Liver (tissue), 9 donors: Measurements from ENCODE around the gene ALDOA. TPM values are rescaled to one million over a fixed set of nuclear protein-coding genes. Genes with fewer than 3 reads are reported as not detected.

Experiments
- DNase-seq: peaks from one replicate; pipeline ENCODE4 v3.0.0-alpha.2; 2017; ENCODE audit warnings: low spot score
- H3K27ac ChIP-seq, 2 donors: one replicate each; pipeline ENCODE4 v1.7.0; 2013; ENCODE audit warnings: inconsistent platforms in 2 of 2, low read length in 2 of 2, control low read depth in 1 of 2, low read depth in 1 of 2, mild to moderate bottlenecking in 1 of 2
- H3K27me3 ChIP-seq, 4 donors: one replicate each; pipeline versions ENCODE4 v1.6.1 to v1.7.0; 2013; ENCODE audit warnings: low read length in 3 of 4, inconsistent platforms in 1 of 4, mild to moderate bottlenecking in 1 of 4, moderate library complexity in 1 of 4; ENCODE audit not compliant: control insufficient read depth in 4 of 4, insufficient read depth in 4 of 4
- H3K36me3 ChIP-seq, 4 donors: one replicate each; pipeline versions ENCODE4 v1.6.1 to v1.7.0; 2013; ENCODE audit warnings: low read length in 3 of 4, mild to moderate bottlenecking in 3 of 4, low read depth in 1 of 4, moderate library complexity in 1 of 4; ENCODE audit not compliant: control insufficient read depth in 4 of 4, insufficient read depth in 3 of 4
- H3K4me1 ChIP-seq, 4 donors: one replicate each; pipeline versions ENCODE4 v1.6.1 to v1.7.0; 2013; ENCODE audit warnings: low read length in 3 of 4, mild to moderate bottlenecking in 3 of 4, moderate library complexity in 1 of 4; ENCODE audit not compliant: control insufficient read depth in 4 of 4, insufficient read depth in 4 of 4
- H3K4me3 ChIP-seq, 3 donors: one replicate each; pipeline versions ENCODE4 v1.6.1 to v1.7.0; 2013; ENCODE audit warnings: low read length in 3 of 3, control low read depth in 1 of 3, low read depth in 1 of 3, mild to moderate bottlenecking in 1 of 3
- H3K9ac ChIP-seq, 2 donors: one replicate each; pipeline ENCODE4 v1.7.0; 2013; ENCODE audit warnings: low read length in 2 of 2, mild to moderate bottlenecking in 2 of 2, moderate library complexity in 2 of 2, control low read depth in 1 of 2, low read depth in 1 of 2
- H3K9me3 ChIP-seq, 4 donors: one replicate each; pipeline versions ENCODE4 v1.6.1 to v1.7.0; 2013; ENCODE audit warnings: low read length in 3 of 4; ENCODE audit not compliant: control insufficient read depth in 4 of 4
- ATF3 ChIP-seq: IDR thresholded peaks from 2 replicates; pipeline ENCODE4 v1.6.1; 2016; ENCODE audit warnings: antibody characterized with exemption
- CTCF ChIP-seq: fragments of 150-350 bp; IDR thresholded peaks from 2 replicates; pipeline ENCODE4 v1.5.1; 2017; ENCODE audit warnings: improper control_type of control experiment, low read depth, low read length; ENCODE audit not compliant: missing input control
- FOXA2 ChIP-seq: IDR thresholded peaks from 2 replicates; pipeline ENCODE4 v1.6.1; 2016; ENCODE audit warnings: antibody characterized with exemption
- GABPA ChIP-seq, 2 donors: IDR thresholded peaks in 1 of 2; conservative IDR thresholded peaks in 1 of 2; 2 replicates each; pipeline ENCODE4 v1.6.1; 2016; ENCODE audit warnings: antibody characterized with exemption in 2 of 2, mild to moderate bottlenecking in 1 of 2, moderate library complexity in 1 of 2
- HNF4A ChIP-seq, 2 donors: conservative IDR thresholded peaks; 2 replicates each; pipeline ENCODE4 v1.6.1; 2016; ENCODE audit warnings: antibody characterized with exemption in 2 of 2, mild to moderate bottlenecking in 2 of 2
- JUND ChIP-seq, 2 donors: IDR thresholded peaks; 2 replicates each; pipeline ENCODE4 v1.6.1; 2016; ENCODE audit warnings: antibody characterized with exemption in 2 of 2
- NR2F2 ChIP-seq: IDR thresholded peaks from 2 replicates; pipeline ENCODE4 v1.6.1; 2016; ENCODE audit warnings: antibody characterized with exemption
- RAD21 ChIP-seq, 2 donors: IDR thresholded peaks; 2 replicates each; pipeline ENCODE4 v1.6.1; 2016; ENCODE audit warnings: antibody characterized with exemption in 2 of 2, mild to moderate bottlenecking in 2 of 2
- RXRA ChIP-seq, 2 donors: IDR thresholded peaks; 2 replicates each; pipeline ENCODE4 v1.6.1; 2017 to 2018; ENCODE audit warnings: antibody characterized with exemption in 2 of 2, mild to moderate bottlenecking in 1 of 2
- SP1 ChIP-seq: IDR thresholded peaks from 2 replicates; pipeline ENCODE4 v1.6.1; 2018; ENCODE audit warnings: antibody characterized with exemption, mild to moderate bottlenecking
- TAF1 ChIP-seq: conservative IDR thresholded peaks from 2 replicates; pipeline ENCODE4 v1.6.1; 2016; ENCODE audit warnings: antibody characterized with exemption, mild to moderate bottlenecking
- ZBTB33 ChIP-seq: IDR thresholded peaks from 2 replicates; pipeline ENCODE4 v1.6.1; 2016; ENCODE audit warnings: antibody characterized with exemption
- WGBS: extraction: QIAGEN DNeasy Blood & Tissue Kit; methylation state at CpG from one replicate; pipeline ENCODE4 v1.1.7; 2013; 5-methylcytosine and 5-hydroxymethylcytosine counted together
- polyA plus RNA-seq, 2 donors: library from polyadenylated mRNA; stranded (reverse) in 1 of 2; unstranded in 1 of 2; fragments of 200-250 nt in 1 of 2; fragments of >200 nt in 1 of 2; fragmentation: Nextera tagmentation in 1 of 2; extraction: Ambion mirVana in 1 of 2; gene quantifications; one replicate each; pipeline versions ENCODE4 v1.2.1 to v1.2.3, GENCODE V29; 2013 to 2015
- total RNA-seq, 2 donors: library from RNA; depleted of rRNA; stranded (reverse); fragments of >200 nt; gene quantifications; one replicate each; pipeline ENCODE4 v1.2.3, GENCODE V29; 2014
- TF ChIP-seq, protein P1 (sequence below): IDR thresholded peaks from 2 replicates; pipeline ENCODE4 v1.6.1; 2016; ENCODE audit warnings: antibody characterized with exemption
- donor health status: healthy.
- donor health status: healthy.
- donor health status: healthy.
- donor health status: healthy.
- donor health status: healthy.

Gene ALDOA
- total and polyA plus RNA-seq, 4 donors = 96.8 to 251 (median 121) TPM

- Histone ChIP-seq H3K9ac (no peak overlapping the region), H3K4me1 (no peaks in the 10 kb centered on the region), H3K27ac (no peak overlapping the region)
These were observed 46.9 kb downstream of the ALDOA start for GRCh38 chr16:30112197-30113030.

DNA sequence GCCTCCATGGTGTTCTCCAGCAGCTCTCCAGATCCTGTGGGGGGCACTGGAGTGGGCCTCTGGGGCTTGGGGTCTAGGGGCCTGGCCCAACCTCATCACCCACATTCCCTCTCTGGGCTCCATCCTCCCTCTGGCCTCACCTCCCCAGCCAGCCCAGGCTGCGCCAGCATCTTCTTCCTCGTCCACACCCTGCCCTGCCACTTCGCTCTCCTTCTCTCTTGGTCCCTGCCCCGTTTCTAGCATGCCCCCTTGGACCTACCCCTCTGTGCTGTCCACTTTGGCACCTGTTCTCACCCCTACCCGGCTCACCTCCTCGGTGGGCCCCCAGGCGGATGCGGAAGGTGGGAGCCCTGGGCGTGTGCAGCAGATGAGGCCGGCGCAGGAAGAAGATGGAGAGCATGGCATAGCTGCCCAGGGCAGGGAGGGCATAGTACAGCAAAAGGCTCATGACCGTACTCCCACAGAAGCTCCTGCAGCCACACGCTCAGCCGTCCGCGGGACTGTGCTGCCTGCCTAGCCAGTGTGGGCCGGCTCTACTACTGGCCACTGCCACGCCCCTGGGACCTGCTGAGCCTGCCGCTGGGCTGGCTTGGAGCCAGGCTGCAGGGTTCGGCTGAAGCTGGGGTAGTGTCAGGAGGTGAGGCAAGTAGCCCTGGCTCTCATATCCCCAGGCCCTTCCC is 47.6 kb downstream of the ALDOA start, which contains the start of gene GDPD3:
TSS of gene GDPD3 (minus strand) at position 507 of the 680 bp plus-strand sequence. CDS start at position 448, 59 bp downstream.
- peaks cover 6 to 18% (median 7%) of the 10 kb centered on the region in 4 donors for H3K36me3 ChIP-seq
- H3K27ac ChIP-seq = no peak within 1 kb of the TSS
- no peak for DNase-seq
- TF ChIP-seq GABPA (IDR thresholded peaks at IDR 0.05 in 1 of 2, conservative IDR thresholded peaks at IDR 0.05 in 1 of 2) = no peak
- no peak for TF ChIP-seq JUND (IDR thresholded peaks at IDR 0.05)
- no peak for TF ChIP-seq TAF1
- TF ChIP-seq HNF4A (conservative IDR thresholded peaks at IDR 0.05) = no peak
- no peak for TF ChIP-seq NR2F2
- TF ChIP-seq SP1 = no peak
- TF ChIP-seq RXRA (IDR thresholded peaks at IDR 0.05) = no peak
- TF ChIP-seq RAD21 (IDR thresholded peaks at IDR 0.05) = no peak
- TF ChIP-seq, protein P1, sequence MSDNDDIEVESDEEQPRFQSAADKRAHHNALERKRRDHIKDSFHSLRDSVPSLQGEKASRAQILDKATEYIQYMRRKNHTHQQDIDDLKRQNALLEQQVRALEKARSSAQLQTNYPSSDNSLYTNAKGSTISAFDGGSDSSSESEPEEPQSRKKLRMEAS = no peak
- no peak for TF ChIP-seq ZBTB33

More at GRCh38 chr16:30112197-30113030, 46.9 kb downstream of the ALDOA start:
- DNase-seq = peak; percentile 60
- 89% methylated on average over 29 of the region's 29 CpGs for WGBS
- Histone ChIP-seq H3K4me3 (no peak overlapping the region), H3K9me3 (no peaks in the 10 kb centered on the region), H3K36me3 (peaks cover 0 to 18% (median 4%) of the 10 kb centered on the region in 4 donors), H3K27me3 (no peaks in the 10 kb centered on the region)
- TF ChIP-seq CTCF (peak; percentile 40), RAD21 (IDR thresholded peaks at IDR 0.05) (peak; percentile 50 to 76), ATF3 (no peak), RXRA (IDR thresholded peaks at IDR 0.05) (no peak), FOXA2 (no peak), NR2F2 (no peak), SP1 (no peak), ZBTB33 (no peak)
- TF ChIP-seq, protein P1 = no peak

More for the DNA sequence above, 47.6 kb downstream of the ALDOA start, which contains the start of gene GDPD3:
- no peaks in the 10 kb centered on the region for H3K9me3 ChIP-seq
- H3K27me3 ChIP-seq = no peaks in the 10 kb centered on the region
- H3K4me1 ChIP-seq = no peaks in the 10 kb centered on the region
- no peak within 1 kb of the TSS for H3K4me3 ChIP-seq
- 70% methylated on average over 20 of the region's 20 CpGs for whole genome bisulfite sequencing
- no peak within 1 kb of the TSS for H3K9ac ChIP-seq
